Hematopoietic multipotent progenitor cell (in vitro differentiated cells): ENCODE measurements around the gene SUSD5. TPM values are rescaled to one million over a fixed set of nuclear protein-coding genes. Genes with fewer than 3 reads are reported as not detected.
"Not testable (repeated sequence)": the region's sequence is repeated elsewhere in the genome, so short reads cannot be mapped to it uniquely, and the experiment has no call there.

Source experiments
- DNase-seq, 3 donors: peaks; one replicate each; pipeline ENCODE4 v3.0.0-alpha.2; 2011 to 2015; ENCODE audit warnings: low read depth in 2 of 3, low spot score in 2 of 3
- small RNA-seq: library from RNA; depleted of rRNA; stranded (forward); fragments of <200 nt; gene quantifications from one replicate; pipeline ENCODE3, GENCODE V24; 2012
- total RNA-seq: library from RNA; depleted of rRNA; stranded (reverse); fragments of >200 nt; gene quantifications from one replicate; pipeline ENCODE4 v1.2.3, GENCODE V29; 2012

Gene SUSD5
- total RNA-seq, 1 donor, result under 0.01 TPM

GRCh38 chr3:33119891-33120290 is 98.7 kb downstream of the SUSD5 start:
- DNase-seq, result no peak

DNA sequence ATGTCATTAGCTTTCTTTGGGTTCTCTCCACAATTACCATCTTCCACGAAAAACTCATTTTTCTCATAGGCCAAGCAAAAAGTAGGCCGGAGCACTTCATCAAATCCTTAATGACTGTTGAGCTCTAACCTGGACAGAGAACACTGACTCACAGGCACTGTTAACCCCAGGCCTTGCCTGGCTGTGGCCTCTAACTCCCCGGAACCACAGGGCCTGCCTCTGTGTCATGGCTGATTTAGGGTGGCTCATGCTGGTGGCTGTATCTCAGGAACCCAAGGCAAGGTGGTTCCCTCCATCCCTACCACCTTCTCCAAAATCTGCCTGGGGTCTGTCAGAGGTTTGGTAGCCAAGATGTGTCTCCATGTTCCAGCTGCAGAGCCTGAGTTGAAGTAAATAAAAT is 101.1 kb downstream of the SUSD5 start:
- DNase-seq, result no peak

- DNase-seq, result peak in 2 of 3 donors; percentile 66 to 70
Measured at GRCh38 chr3:33115024-33115768, 103.4 kb downstream of the SUSD5 start.

- DNase-seq, result no peak
Measured at GRCh38 chr3:33114622-33115023, 104.0 kb downstream of the SUSD5 start.

DNA sequence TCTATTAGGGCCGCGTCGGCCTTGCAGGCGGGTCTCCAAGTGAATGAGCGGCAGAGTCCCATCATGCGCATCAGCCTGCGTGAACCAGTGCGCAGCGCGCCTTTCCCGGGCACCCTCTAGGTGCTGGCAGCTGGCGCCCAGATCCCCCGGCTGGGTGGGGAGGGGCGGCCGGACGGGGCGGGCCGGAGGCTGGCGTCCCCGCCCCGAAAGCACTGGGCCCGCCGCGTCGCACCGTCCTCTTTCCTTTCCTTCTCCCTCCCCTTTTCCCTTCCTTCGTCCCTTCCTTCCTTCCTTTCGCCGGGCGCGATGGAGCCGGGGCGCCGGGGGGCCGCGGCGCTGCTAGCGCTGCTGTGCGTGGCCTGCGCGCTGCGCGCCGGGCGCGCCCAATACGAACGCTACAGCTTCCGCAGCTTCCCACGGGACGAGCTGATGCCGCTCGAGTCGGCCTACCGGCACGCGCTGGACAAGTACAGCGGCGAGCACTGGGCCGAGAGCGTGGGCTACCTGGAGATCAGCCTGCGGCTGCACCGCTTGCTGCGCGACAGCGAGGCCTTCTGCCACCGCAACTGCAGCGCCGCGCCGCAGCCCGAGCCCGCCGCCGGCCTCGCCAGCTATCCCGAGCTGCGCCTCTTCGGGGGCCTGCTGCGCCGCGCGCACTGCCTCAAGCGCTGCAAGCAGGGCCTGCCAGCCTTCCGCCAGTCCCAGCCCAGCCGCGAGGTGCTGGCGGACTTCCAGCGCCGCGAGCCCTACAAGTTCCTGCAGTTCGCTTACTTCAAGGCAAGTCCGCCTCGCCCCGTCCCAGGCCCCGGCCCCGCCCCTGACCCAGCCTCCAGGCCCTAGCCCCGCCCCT is 104.6 kb downstream of the SUSD5 start, which contains the start of gene CRTAP:
CRTAP (plus strand) TSS at position 243 of the 850 bp plus-strand sequence; CDS start at position 307, 64 bp downstream.
- DNase-seq, result peak; percentile 64 to 97 (median 96)

DNA sequence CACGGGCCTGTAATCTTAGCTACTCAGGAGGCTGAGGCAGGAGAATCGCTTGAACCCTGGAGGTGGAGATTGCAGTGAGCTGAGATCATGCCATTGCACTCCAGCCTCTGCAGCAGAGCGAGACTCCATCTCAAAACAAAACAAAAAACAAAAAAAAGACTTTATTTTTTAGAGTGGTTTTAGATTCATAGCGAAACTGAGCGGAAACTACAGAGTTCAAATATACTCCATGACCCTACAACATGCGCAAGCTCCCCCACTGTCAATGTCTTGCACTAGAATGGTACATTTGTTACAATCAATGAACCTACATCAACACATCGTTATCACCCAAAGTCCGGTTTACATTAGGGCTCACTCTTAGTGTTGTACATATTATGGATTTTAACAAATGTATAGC is 107.0 kb downstream of the SUSD5 start:
- DNase-seq, result no peak

- not testable (repeated sequence) for DNase-seq
Measured at GRCh38 chr3:33106854-33107253, 111.8 kb downstream of the SUSD5 start.

DNA sequence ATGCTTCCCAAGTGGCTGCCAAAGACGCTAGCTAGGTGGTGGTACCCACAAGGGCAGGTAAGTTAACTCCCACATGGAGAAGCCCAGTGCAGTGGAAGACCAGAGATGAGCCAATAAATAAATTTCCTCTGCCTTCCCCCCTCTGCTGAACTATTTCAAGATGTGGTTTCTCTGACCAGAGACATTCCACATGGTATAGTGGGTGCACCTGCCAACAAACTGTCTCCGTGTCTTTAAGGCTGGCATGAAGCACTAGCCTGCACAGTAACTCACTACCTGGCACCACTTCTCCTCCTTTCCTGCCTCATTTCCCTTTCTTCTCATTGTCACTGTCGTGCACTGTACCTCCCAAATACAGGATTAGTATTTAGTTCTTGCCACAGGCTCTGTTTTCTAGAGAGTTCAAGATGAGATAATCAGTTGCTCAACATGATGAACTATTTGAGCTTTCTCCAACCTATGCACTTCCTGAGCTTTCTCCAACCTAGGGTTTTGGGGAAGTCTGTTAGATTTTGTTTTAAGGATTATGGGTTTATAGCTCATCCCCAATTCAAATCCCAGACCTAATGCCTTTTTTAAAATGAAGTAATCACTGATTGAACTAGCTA is 113.2 kb downstream of the SUSD5 start:
- DNase-seq, result no peak

- DNase-seq, result no peak
Measured at GRCh38 chr3:33104803-33105202, 113.8 kb downstream of the SUSD5 start.

DNA sequence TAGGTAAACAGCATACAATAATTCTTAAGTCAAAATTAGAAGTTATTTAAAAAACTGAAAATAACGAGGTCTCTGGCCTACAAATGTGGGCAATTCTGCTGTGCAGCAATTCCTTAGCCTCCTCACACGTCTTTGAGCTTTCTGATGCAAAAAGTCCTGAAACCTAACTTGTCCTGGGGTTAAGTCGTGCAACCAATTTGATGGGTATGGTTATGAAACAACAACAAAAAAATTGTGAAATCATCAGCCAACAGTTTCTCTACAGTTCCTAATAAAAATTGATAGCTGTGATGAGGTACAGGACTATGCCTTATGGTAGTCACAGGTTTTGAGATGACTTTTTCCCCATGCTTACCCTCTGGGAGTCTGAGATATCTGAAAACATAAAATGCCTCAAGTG is 115.1 kb downstream of the SUSD5 start:
- no peak for DNase-seq

GRCh38 chr3:33103034-33103433 is 115.6 kb downstream of the SUSD5 start:
- DNase-seq, result no peak

DNA sequence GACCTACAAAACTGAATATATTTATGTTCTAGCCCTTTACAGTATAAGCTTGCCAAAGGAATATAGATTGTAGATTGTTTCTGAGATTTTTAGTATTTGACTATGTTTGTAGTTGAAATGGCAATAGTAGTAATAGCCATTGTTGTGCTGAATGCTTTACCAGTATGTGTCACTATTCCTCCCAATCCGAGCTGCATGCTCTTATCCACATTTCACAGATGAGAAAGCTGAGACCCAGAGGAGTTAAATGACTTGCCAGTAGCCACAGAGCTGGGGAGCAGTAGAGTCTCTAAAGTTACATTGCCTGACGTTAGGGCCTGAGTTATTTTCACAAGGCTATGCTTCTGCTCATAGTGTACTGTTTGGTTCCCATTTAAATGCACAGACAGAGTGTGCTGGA is 118.4 kb downstream of the SUSD5 start:
- no peak for DNase-seq

Small RNAs within 50 kb of the gene (small RNA-seq; reads per million reads assigned to genes)
- gene AC123900.1, result not detected
- not detected for gene RN7SL296P

Other genes with a start within 250 kb of the SUSD5 start
- gene GLB1, start 121.7 kb downstream of the SUSD5 start, total RNA-seq, result 31.0 TPM
- gene TMPPE, start 121.7 kb downstream of the SUSD5 start, total RNA-seq, result 13.5 TPM
- gene CRTAP, start 104.8 kb downstream of the SUSD5 start, total RNA-seq, result 35.3 TPM
- gene FBXL2, start 58.6 kb upstream of the SUSD5 start, total RNA-seq, result 1.9 TPM
- 42.0 TPM for gene UBP1, start 221.6 kb upstream of the SUSD5 start, total RNA-seq